HepG2 (cell line): ENCODE data around the gene JUND. TPM values are rescaled to one million over a fixed set of nuclear protein-coding genes. Genes with fewer than 3 reads are reported as not detected.

Experiments used
- AHR ChIP-seq: IDR thresholded peaks from 2 replicates; pipeline ENCODE4 v1.6.1; 2018; ENCODE audit warnings: missing genetic modification reagents, missing compliant biosample characterization
- CBX5 ChIP-seq: sonication (generic); formaldehyde crosslinking; IDR thresholded peaks from 2 replicates; pipeline ENCODE4 v1.4.0; 2020; ENCODE audit warnings: missing genetic modification reagents, borderline replicate concordance
- DPF2 ChIP-seq: sonication (generic); formaldehyde crosslinking; IDR thresholded peaks from 2 replicates; pipeline ENCODE4 v1.4.0; 2020; ENCODE audit warnings: mild to moderate bottlenecking, low read depth, missing genetic modification reagents, borderline replicate concordance
- GFI1 ChIP-seq: sonication (generic); formaldehyde crosslinking; IDR thresholded peaks from 2 replicates; pipeline ENCODE4 v1.5.0; 2020; ENCODE audit warnings: missing genetic modification reagents, mild to moderate bottlenecking, borderline replicate concordance
- KAT2B ChIP-seq: fragments of 150-350 bp; IDR thresholded peaks from 2 replicates; pipeline ENCODE4 v1.6.1; 2014; ENCODE audit warnings: low read depth, low read length, borderline replicate concordance
- KAT8 ChIP-seq: IDR thresholded peaks from 2 replicates; pipeline ENCODE4 v1.6.1; 2016; ENCODE audit warnings: missing genetic modification reagents, missing compliant biosample characterization
- KDM1A ChIP-seq: IDR thresholded peaks from 2 replicates; pipeline ENCODE4 v1.6.1; 2016; ENCODE audit warnings: missing compliant biosample characterization
- MAFG ChIP-seq: sonication (generic); formaldehyde crosslinking; IDR thresholded peaks from 2 replicates; pipeline ENCODE4 v1.5.1; 2020; ENCODE audit warnings: mild to moderate bottlenecking, missing genetic modification reagents
- MIER2 ChIP-seq: IDR thresholded peaks from 2 replicates; pipeline ENCODE4 v1.6.1; 2016; ENCODE audit warnings: missing biosample characterization, missing genetic modification reagents
- PCBP1 ChIP-seq: fragments of 200-400 bp; formaldehyde crosslinking; IDR thresholded peaks from 2 replicates; pipeline ENCODE4 v1.6.1; 2017; ENCODE audit warnings: mild to moderate bottlenecking, low read depth, low read length, borderline replicate concordance
- TAF1 ChIP-seq: sonication (generic); formaldehyde crosslinking; IDR thresholded peaks from 2 replicates; pipeline ENCODE4 v1.4.0; 2020; ENCODE audit warnings: missing genetic modification reagents
- TCF12 ChIP-seq, 2 experiments: fragments of 450-650 bp in 1 of 2; sonication (generic) in 1 of 2; formaldehyde crosslinking in 1 of 2; IDR thresholded peaks; 2 replicates each; pipeline versions ENCODE4 v1.6.1 to v1.8.0; 2017 to 2022; ENCODE audit warnings: antibody characterized with exemption in 1 of 2, mild to moderate bottlenecking in 1 of 2, missing genetic modification reagents in 1 of 2, moderate library complexity in 1 of 2
- ZFP41 ChIP-seq: sonication (generic); formaldehyde crosslinking; IDR thresholded peaks from 2 replicates; pipeline ENCODE4 v1.4.0; 2020; ENCODE audit warnings: mild to moderate bottlenecking, missing genetic modification reagents, borderline replicate concordance
- ZNF138 ChIP-seq: sonication (generic); formaldehyde crosslinking; IDR thresholded peaks from 2 replicates; pipeline ENCODE4 v1.5.0; 2020; ENCODE audit warnings: mild to moderate bottlenecking, low read depth, missing genetic modification reagents
- ZNF24 ChIP-seq: fragments of 450-650 bp; IDR thresholded peaks from 2 replicates; pipeline ENCODE4 v1.6.1; 2017; ENCODE audit warnings: antibody characterized with exemption, mild to moderate bottlenecking
- ZNF629 ChIP-seq: sonication (generic); formaldehyde crosslinking; conservative IDR thresholded peaks from 2 replicates; pipeline ENCODE4 v1.5.0; 2020; ENCODE audit warnings: missing genetic modification reagents
- ZNF891 ChIP-seq: sonication (generic); formaldehyde crosslinking; IDR thresholded peaks from 2 replicates; pipeline ENCODE4 v1.5.0; 2020; ENCODE audit warnings: mild to moderate bottlenecking, missing genetic modification reagents
- ZSCAN29 ChIP-seq: sonication (generic); formaldehyde crosslinking; conservative IDR thresholded peaks from 2 replicates; pipeline ENCODE4 v1.4.0; 2020; ENCODE audit warnings: mild to moderate bottlenecking, missing genetic modification reagents
- polyA plus RNA-seq, 8 experiments: library from polyadenylated mRNA; depleted of rRNA in 3 of 8; stranded (reverse) in 7 of 8; unstranded in 1 of 8; fragments of >200 nt; fragmentation: Illumina TruSeq in 4 of 8; extraction: Trizol in 4 of 8; gene quantifications; 2 replicates each; pipeline versions ENCODE4 v1.2.1 to v1.2.3, GENCODE V29; 2011 to 2016; ENCODE audit warnings: low read depth in 4 of 8, missing spikeins in 1 of 8, mixed read lengths in 1 of 8; ENCODE audit not compliant: insufficient read depth in 1 of 8
- total RNA-seq, 5 experiments: library from RNA; depleted of rRNA; stranded (reverse); fragments of >200 nt; fragmentation: Illumina TruSeq; extraction: Trizol; gene quantifications; 2 replicates each; pipeline ENCODE4 v1.2.3, GENCODE V29; 2016; ENCODE audit warnings: low read depth in 1 of 5
- TF ChIP-seq, protein P1 (sequence below): sonication (generic); formaldehyde crosslinking; IDR thresholded peaks from 2 replicates; pipeline ENCODE4 v1.4.0; 2020; ENCODE audit warnings: missing genetic modification reagents
- TF ChIP-seq, protein P2 (sequence below): sonication (generic); formaldehyde crosslinking; IDR thresholded peaks from 2 replicates; pipeline ENCODE4 v1.5.0; 2020; ENCODE audit warnings: mild to moderate bottlenecking, missing genetic modification reagents
- TF ChIP-seq, protein P3 (sequence below): IDR thresholded peaks from 2 replicates; pipeline ENCODE4 v1.6.1; 2016; ENCODE audit warnings: missing compliant biosample characterization, missing genetic modification reagents, borderline replicate concordance

Gene JUND
- total and polyA plus RNA-seq, 2 of the 13 experiments (the other 11 are each of a cell fraction or from before 2014, with no cell fraction given), result 41.2 to 59.8 TPM

DNA sequence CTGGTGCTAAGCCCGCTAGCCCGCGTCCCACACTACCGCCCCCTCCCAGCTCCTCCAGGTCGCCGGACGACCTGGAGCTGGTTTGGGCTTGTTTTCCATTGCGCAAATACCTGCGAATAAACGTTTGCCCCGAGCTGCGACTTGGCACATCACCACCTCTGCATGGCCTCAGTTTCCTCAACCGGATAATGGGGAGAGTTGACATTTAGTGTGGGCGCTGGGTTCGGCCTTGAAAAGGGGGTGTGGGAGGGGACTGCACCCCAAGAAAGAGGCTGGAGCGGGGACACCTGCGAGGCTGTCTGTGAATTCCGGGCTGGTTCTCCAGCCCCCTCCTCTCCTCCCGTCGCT, 11.0 kb upstream of the JUND start (continued):
- TF ChIP-seq, protein P1, sequence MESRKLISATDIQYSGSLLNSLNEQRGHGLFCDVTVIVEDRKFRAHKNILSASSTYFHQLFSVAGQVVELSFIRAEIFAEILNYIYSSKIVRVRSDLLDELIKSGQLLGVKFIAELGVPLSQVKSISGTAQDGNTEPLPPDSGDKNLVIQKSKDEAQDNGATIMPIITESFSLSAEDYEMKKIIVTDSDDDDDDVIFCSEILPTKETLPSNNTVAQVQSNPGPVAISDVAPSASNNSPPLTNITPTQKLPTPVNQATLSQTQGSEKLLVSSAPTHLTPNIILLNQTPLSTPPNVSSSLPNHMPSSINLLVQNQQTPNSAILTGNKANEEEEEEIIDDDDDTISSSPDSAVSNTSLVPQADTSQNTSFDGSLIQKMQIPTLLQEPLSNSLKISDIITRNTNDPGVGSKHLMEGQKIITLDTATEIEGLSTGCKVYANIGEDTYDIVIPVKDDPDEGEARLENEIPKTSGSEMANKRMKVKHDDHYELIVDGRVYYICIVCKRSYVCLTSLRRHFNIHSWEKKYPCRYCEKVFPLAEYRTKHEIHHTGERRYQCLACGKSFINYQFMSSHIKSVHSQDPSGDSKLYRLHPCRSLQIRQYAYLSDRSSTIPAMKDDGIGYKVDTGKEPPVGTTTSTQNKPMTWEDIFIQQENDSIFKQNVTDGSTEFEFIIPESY (CRISPR knock-in tag), result no peak
- no peak for TF ChIP-seq MIER2 (CRISPR knock-in tag)
- no peak for TF ChIP-seq ZFP41
- TF ChIP-seq ZNF891 (CRISPR knock-in tag), result no peak
- TF ChIP-seq PCBP1, result 0 out of 2 replicates have a peak, but pooled peaks have one; percentile 81
- peak; percentile 89 for TF ChIP-seq ZNF629 (CRISPR knock-in tag)
- TF ChIP-seq KAT2B, result no peak
- no peak for TF ChIP-seq DPF2
- peak; percentile 69 for TF ChIP-seq KDM1A (CRISPR knock-in tag)
- TF ChIP-seq, protein P2, sequence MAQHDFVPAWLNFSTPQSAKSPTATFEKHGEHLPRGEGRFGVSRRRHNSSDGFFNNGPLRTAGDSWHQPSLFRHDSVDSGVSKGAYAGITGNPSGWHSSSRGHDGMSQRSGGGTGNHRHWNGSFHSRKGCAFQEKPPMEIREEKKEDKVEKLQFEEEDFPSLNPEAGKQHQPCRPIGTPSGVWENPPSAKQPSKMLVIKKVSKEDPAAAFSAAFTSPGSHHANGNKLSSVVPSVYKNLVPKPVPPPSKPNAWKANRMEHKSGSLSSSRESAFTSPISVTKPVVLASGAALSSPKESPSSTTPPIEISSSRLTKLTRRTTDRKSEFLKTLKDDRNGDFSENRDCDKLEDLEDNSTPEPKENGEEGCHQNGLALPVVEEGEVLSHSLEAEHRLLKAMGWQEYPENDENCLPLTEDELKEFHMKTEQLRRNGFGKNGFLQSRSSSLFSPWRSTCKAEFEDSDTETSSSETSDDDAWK, result no peak
- TF ChIP-seq, protein P3, sequence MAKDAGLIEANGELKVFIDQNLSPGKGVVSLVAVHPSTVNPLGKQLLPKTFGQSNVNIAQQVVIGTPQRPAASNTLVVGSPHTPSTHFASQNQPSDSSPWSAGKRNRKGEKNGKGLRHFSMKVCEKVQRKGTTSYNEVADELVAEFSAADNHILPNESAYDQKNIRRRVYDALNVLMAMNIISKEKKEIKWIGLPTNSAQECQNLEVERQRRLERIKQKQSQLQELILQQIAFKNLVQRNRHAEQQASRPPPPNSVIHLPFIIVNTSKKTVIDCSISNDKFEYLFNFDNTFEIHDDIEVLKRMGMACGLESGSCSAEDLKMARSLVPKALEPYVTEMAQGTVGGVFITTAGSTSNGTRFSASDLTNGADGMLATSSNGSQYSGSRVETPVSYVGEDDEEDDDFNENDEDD (CRISPR knock-in tag), result no peak
- no peak for TF ChIP-seq GFI1 (CRISPR knock-in tag)
- TF ChIP-seq AHR (CRISPR knock-in tag), result no peak
- TF ChIP-seq ZNF138 (CRISPR knock-in tag), result no peak
- TF ChIP-seq KAT8, result no peak
- peak; percentile 71 for TF ChIP-seq ZSCAN29 (CRISPR knock-in tag)
- TF ChIP-seq TCF12 (IDR thresholded peaks at IDR 0.05), result no peak
- TF ChIP-seq TCF12 (CRISPR knock-in tag; IDR thresholded peaks at IDR 0.05), result no peak
- no peak for TF ChIP-seq CBX5 (CRISPR knock-in tag)
- no peak for TF ChIP-seq ZNF24
- TF ChIP-seq MAFG (CRISPR knock-in tag), result no peak
- no peak for TF ChIP-seq TAF1 (CRISPR knock-in tag)
